Hepatocyte (in vitro differentiated cells): ENCODE data around the gene AGBL3. TPM values are rescaled to one million over a fixed set of nuclear protein-coding genes. Genes with fewer than 3 reads are reported as not detected.

ENCODE experiments used
- DNase-seq: peaks from one replicate; pipeline ENCODE4 v3.0.0-alpha.2; 2016; ENCODE audit warnings: low spot score
- H2AFZ ChIP-seq: fragments of 200-600 bp; sonication (generic); 2 replicates; pipeline ENCODE4 v1.6.0; 2016; ENCODE audit warnings: antibody characterized with exemption, mild to moderate bottlenecking
- H3K27ac ChIP-seq: fragments of 200-600 bp; sonication (generic); 2 replicates; pipeline ENCODE4 v1.5.1; 2016; ENCODE audit warnings: mild to moderate bottlenecking
- H3K27me3 ChIP-seq: fragments of 200-600 bp; sonication (generic); 2 replicates; pipeline ENCODE4 v1.6.1; 2016
- H3K36me3 ChIP-seq: fragments of 200-600 bp; sonication (generic); replicated peaks from 2 replicates; pipeline ENCODE4 v1.5.1; 2016; ENCODE audit warnings: low read depth; ENCODE audit not compliant: insufficient read depth
- H3K4me1 ChIP-seq: fragments of 200-600 bp; sonication (generic); 2 replicates; pipeline ENCODE4 v1.5.1; 2016; ENCODE audit warnings: mild to moderate bottlenecking, moderate library complexity; ENCODE audit not compliant: insufficient read depth
- H3K4me2 ChIP-seq: fragments of 200-600 bp; sonication (generic); 2 replicates; pipeline ENCODE4 v1.6.0; 2016
- H3K4me3 ChIP-seq: fragments of 200-600 bp; sonication (generic); 2 replicates; pipeline ENCODE4 v1.5.1; 2016; ENCODE audit warnings: mild to moderate bottlenecking
- H3K79me2 ChIP-seq: fragments of 200-600 bp; sonication (generic); 2 replicates; pipeline ENCODE4 v1.6.0; 2017; ENCODE audit warnings: mild to moderate bottlenecking
- H3K9me2 ChIP-seq: fragments of 200-600 bp; sonication (generic); replicated peaks from 2 replicates; pipeline ENCODE4 v1.6.0; 2017; ENCODE audit warnings: mild to moderate bottlenecking; ENCODE audit not compliant: insufficient read depth
- H3K9me3 ChIP-seq: fragments of 200-600 bp; sonication (generic); 2 replicates; pipeline ENCODE4 v1.5.1; 2016; ENCODE audit warnings: low read depth, mild to moderate bottlenecking
- H4K20me1 ChIP-seq: fragments of 200-600 bp; sonication (generic); 2 replicates; pipeline ENCODE4 v1.6.0; 2016; ENCODE audit warnings: mild to moderate bottlenecking; ENCODE audit not compliant: insufficient read depth, poor library complexity, severe bottlenecking
- CTCF ChIP-seq: fragments of 200-600 bp; sonication (generic); IDR thresholded peaks from 2 replicates; pipeline ENCODE4 v1.5.1; 2016; ENCODE audit warnings: antibody characterized with exemption, mild to moderate bottlenecking; ENCODE audit not compliant: poor library complexity
- EZH2 ChIP-seq: fragments of 200-600 bp; sonication (generic); IDR thresholded peaks from 2 replicates; pipeline ENCODE4 v1.6.1; 2016; ENCODE audit warnings: antibody characterized with exemption, mild to moderate bottlenecking, borderline replicate concordance
- EZH2phosphoT487 ChIP-seq: fragments of 200-600 bp; sonication (generic); IDR thresholded peaks from one replicate; pipeline ENCODE4 v1.6.1; 2018; ENCODE audit warnings: antibody characterized with exemption, mild to moderate bottlenecking, low read depth, moderate library complexity; ENCODE audit not compliant: unreplicated experiment, severe bottlenecking
- WGBS: methylation state at CpG from one replicate; pipeline ENCODE4 v1.1.6; 2016; ENCODE audit warnings: low lambda C conversion rate; ENCODE audit errors: missing lambda C conversion rate; 5-methylcytosine and 5-hydroxymethylcytosine counted together
- polyA plus RNA-seq: library from polyadenylated mRNA; unstranded; fragments of >200 nt; fragmentation: Nextera tagmentation; extraction: Ambion mirVana; gene quantifications from 2 replicates; pipeline ENCODE4 v1.2.1, GENCODE V29; 2016
- total RNA-seq: library from RNA; depleted of rRNA; stranded (reverse); fragments of >200 nt; gene quantifications from 2 replicates; pipeline ENCODE4 v1.2.3, GENCODE V29; 2014

Gene AGBL3
- total and polyA plus RNA-seq, 2 experiments from 2014 or later: 2.3 to 6.4 TPM

- Histone ChIP-seq H3K4me2 (no peak overlapping the region), H3K9me3 (no peaks in the 10 kb centered on the region)
- DNase-seq: no peak
These were observed 91.7 kb downstream of the AGBL3 start for GRCh38 chr7:135078051-135078450.

DNA sequence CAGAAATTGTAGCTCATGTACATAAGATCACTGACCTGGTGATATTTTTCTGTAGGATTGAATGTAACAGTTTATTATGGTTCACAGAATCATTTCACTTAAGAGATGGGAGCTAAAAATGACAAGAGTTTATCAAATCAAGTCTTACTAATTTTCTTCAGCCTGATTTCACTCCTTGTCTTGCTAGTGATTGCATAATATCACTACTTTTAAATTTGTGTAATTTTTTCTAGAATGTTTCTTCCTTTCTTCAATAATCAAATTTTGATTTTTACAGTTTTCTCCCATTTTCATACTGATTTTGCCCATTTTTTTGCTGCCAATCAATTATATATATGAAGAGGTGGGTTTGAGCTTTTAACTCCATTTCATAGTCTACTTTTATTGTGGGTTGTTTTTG, 92.8 kb downstream of the AGBL3 start:
- TF ChIP-seq EZH2 (no peak), CTCF (no peak), EZH2phosphoT487 (no peak)
- Histone ChIP-seq H3K9me3 (no peaks in the 10 kb centered on the region), H3K79me2 (no peaks in the 10 kb centered on the region), H3K9me2 (no peaks in the 10 kb centered on the region), H3K27me3 (no peaks in the 10 kb centered on the region), H3K27ac (no peak overlapping the region), H2AFZ (no peak overlapping the region), H3K36me3 (no peaks in the 10 kb centered on the region), H3K4me1 (no peaks in the 10 kb centered on the region), H3K4me3 (no peak overlapping the region), H3K4me2 (no peak overlapping the region), H4K20me1 (no peaks in the 10 kb centered on the region)
- DNase-seq: no peak

More at GRCh38 chr7:135078051-135078450, 91.7 kb downstream of the AGBL3 start:
- Histone ChIP-seq H3K27ac (no peak overlapping the region), H4K20me1 (no peaks in the 10 kb centered on the region), H3K4me1 (no peaks in the 10 kb centered on the region), H3K36me3 (no peaks in the 10 kb centered on the region), H3K4me3 (no peak overlapping the region), H3K9me2 (no peaks in the 10 kb centered on the region), H3K27me3 (no peaks in the 10 kb centered on the region), H3K79me2 (no peaks in the 10 kb centered on the region), H2AFZ (no peak overlapping the region)
- TF ChIP-seq CTCF: no peak
- no peak for TF ChIP-seq EZH2phosphoT487

DNA sequence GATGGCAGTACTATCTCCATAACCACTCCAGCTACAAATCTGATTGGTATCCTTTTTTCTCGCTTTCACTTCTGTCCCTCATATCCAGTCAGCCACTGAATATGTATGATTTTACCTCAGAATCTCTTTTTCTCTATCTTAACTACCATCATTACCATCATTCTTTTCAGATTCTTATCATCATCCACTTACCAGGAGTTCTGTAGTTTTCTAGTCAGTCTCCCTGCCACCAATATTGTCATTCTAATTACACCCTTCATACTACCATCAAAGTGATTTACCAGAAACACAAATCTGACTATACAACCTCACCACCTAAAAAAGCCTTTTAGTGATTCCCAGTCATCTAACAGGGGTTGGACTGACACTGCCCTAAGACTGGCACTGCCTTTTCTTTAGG, 96.7 kb downstream of the AGBL3 start:
- no peak for TF ChIP-seq CTCF
- no peak for TF ChIP-seq EZH2phosphoT487
- no peak overlapping the region for H3K27ac ChIP-seq
- H3K4me2 ChIP-seq: no peak overlapping the region
- H4K20me1 ChIP-seq: no peaks in the 10 kb centered on the region
- no peaks in the 10 kb centered on the region for H3K79me2 ChIP-seq
- 5% methylated on average over 1 of the region's 1 CpG for whole genome bisulfite sequencing
- no peaks in the 10 kb centered on the region for H3K27me3 ChIP-seq
- H2AFZ ChIP-seq: no peak overlapping the region
- no peaks in the 10 kb centered on the region for H3K9me3 ChIP-seq
- H3K4me1 ChIP-seq: no peaks in the 10 kb centered on the region
- DNase-seq: no peak
- H3K9me2 ChIP-seq: no peaks in the 10 kb centered on the region
- no peaks in the 10 kb centered on the region for H3K36me3 ChIP-seq
- H3K4me3 ChIP-seq: no peak overlapping the region

- no peaks in the 10 kb centered on the region for H3K36me3 ChIP-seq
- H3K9me2 ChIP-seq: no peaks in the 10 kb centered on the region
- TF ChIP-seq CTCF: no peak
- TF ChIP-seq EZH2phosphoT487: no peak
- no peak for TF ChIP-seq EZH2
- no peak overlapping the region for H2AFZ ChIP-seq
- H3K27me3 ChIP-seq: no peaks in the 10 kb centered on the region
- DNase-seq: no peak
- H4K20me1 ChIP-seq: no peaks in the 10 kb centered on the region
- no peak overlapping the region for H3K27ac ChIP-seq
- WGBS: 96% methylated on average over 1 of the region's 1 CpG
- no peak overlapping the region for H3K4me2 ChIP-seq
- no peak overlapping the region for H3K4me3 ChIP-seq
- no peaks in the 10 kb centered on the region for H3K79me2 ChIP-seq
- no peaks in the 10 kb centered on the region for H3K4me1 ChIP-seq
- H3K9me3 ChIP-seq: peaks cover 6% of the 10 kb centered on the region
These were observed 102.3 kb downstream of the AGBL3 start for GRCh38 chr7:135088566-135088965.
